SK-N-DZ (cell line): ENCODE results near the gene MOK. TPM values are rescaled to one million over a fixed set of nuclear protein-coding genes. Genes with fewer than 3 reads are reported as not detected.
"Not testable (repeated sequence)": the region's sequence is repeated elsewhere in the genome, so short reads cannot be mapped to it uniquely, and the experiment has no call there.

Experiments
- DNase-seq: peaks from one replicate; pipeline ENCODE4 v3.0.0-alpha.2; 2015; ENCODE audit warnings: low spot score
- polyA plus RNA-seq, 2 experiments: library from polyadenylated mRNA; depleted of rRNA; stranded (reverse); fragments of >200 nt; gene quantifications; 2 replicates each; pipeline ENCODE4 v1.2.3, GENCODE V29; 2014

Gene MOK
- 3.5 and 3.7 TPM in 2 replicates for polyA plus RNA-seq (2014; cell fraction: cytosol; rRNA removed)
- polyA plus RNA-seq (2014; cell fraction: nucleus; rRNA removed): 11.7 and 14.2 TPM in 2 replicates

DNA sequence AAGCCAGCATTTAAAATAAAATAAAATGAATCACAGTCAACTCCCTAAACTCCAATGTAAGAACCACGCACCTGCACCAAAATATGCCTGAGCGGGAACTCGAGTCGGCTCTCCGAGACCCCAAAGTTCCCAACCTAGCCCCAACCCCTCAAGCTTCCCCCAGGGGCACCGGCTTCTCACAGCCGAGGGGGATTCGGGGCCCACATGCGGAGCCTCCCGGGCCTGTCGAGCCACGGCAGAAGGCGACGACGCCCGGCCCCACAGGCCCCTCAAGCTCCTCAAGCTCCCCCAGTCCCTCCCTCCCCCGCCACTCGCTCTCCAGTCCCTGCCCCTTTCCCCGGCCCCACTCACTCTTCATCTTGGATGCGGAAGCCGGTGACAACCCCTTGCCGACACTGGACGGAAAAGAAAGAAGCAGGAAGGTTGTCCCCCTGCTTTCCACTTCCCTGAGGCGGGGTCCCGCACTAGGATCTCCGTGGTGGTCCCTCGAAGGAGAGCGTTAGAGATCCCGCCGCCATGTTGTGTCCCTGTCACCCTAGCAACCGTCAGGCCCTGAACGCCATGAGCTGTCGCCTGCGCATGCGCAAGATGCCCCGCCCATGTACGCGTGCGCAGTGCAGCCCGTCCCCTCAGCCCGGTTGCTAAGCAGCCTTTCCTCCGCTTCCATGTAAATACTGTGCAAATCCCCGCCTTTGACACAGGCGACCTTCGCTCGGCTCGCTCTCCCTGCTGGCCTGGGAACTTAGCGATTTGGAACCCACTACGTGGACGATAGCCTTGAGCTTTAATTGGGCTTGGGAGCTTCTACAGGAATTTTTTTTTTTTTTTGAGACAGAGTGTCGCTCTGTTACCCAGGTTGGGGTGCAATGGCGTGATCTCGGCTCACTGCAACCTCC, at the start of gene MOK:
Gene MOK (minus strand): TSS at position 554 of the 896 bp plus-strand sequence. CDS start 196 bp downstream, at position 358.
- DNase-seq: peak; percentile 89

GRCh38 chr14:102353126-102353619, 48.2 kb upstream of the MOK start:
- DNase-seq: no peak

- no peak for DNase-seq
Observed at GRCh38 chr14:102352213-102352612, 47.2 kb upstream of the MOK start.

DNA sequence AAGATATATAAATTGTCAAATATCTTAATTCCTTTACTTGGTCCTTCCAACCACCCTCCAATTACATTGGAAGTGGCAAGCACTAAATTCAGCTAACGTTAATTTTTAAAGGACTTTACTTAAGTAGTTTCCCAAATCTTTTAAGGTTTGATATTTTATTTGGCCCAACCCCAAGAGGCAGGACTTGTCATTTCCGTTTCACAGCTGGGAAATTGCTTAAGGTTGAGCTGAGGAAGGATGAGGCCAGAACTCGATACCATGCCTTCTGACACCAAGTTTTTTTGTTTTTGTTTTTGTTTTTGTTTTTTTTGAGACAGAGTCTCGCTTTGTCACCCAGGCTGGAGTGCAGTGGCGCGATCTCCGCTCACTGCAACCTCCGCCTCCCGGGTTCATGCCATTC, 46.6 kb upstream of the MOK start:
- DNase-seq: not testable (repeated sequence)

- no peak for DNase-seq
Observed at GRCh38 chr14:102351023-102351422, 46.1 kb upstream of the MOK start.

GRCh38 chr14:102348376-102348775, 43.4 kb upstream of the MOK start:
- DNase-seq: no peak

DNA sequence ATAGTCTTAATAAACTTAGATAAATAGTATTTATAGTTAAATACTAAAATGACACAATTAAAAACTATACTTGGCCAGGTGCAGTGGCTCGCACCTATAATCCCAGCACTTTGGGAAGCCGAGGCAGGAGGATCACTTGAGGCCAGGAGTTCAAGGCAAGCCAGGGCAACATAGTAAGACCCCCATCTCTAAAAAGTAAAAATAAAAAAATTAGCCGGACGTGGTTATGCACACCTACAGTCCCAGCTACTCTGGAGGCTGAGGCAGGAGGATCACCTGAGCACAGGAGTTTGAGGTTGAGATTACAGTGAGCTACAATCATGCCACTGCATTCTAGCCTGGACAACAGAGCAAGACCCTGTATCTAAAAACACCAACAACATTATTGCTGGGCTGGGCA, 41.7 kb upstream of the MOK start:
- DNase-seq: no peak

DNA sequence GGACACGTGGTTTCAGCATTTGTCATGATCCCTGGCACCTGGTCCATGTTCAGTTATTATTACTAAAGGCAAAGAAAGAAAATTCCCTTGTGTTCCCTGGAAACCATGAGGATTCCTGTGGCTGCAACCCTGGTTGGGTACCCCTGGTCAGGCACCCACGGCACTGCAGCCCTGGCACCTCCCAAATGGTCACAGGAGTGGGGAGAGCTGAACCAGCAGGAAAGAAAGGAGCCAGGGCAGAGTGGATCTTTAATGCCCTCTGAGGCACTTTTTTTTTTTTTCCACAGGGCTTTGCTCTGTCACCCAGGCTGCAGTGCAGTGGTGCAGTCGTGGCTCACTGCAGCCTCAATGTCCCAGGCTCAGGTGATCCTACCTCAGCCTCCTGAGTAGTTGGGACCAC, 40.3 kb upstream of the MOK start:
- DNase-seq: no peak

- DNase-seq: no peak
Observed at GRCh38 chr14:102344485-102344884, 39.5 kb upstream of the MOK start.

- DNase-seq: no peak
Observed at GRCh38 chr14:102344084-102344483, 39.1 kb upstream of the MOK start.

- DNase-seq: no peak
Observed at GRCh38 chr14:102342238-102342637, 37.3 kb upstream of the MOK start.

GRCh38 chr14:102341566-102341965, 36.6 kb upstream of the MOK start:
- DNase-seq: no peak

- no peak for DNase-seq
Observed at GRCh38 chr14:102338724-102339123, 33.8 kb upstream of the MOK start.

- no peak for DNase-seq
Observed at GRCh38 chr14:102335163-102335562, 30.2 kb upstream of the MOK start.

DNA sequence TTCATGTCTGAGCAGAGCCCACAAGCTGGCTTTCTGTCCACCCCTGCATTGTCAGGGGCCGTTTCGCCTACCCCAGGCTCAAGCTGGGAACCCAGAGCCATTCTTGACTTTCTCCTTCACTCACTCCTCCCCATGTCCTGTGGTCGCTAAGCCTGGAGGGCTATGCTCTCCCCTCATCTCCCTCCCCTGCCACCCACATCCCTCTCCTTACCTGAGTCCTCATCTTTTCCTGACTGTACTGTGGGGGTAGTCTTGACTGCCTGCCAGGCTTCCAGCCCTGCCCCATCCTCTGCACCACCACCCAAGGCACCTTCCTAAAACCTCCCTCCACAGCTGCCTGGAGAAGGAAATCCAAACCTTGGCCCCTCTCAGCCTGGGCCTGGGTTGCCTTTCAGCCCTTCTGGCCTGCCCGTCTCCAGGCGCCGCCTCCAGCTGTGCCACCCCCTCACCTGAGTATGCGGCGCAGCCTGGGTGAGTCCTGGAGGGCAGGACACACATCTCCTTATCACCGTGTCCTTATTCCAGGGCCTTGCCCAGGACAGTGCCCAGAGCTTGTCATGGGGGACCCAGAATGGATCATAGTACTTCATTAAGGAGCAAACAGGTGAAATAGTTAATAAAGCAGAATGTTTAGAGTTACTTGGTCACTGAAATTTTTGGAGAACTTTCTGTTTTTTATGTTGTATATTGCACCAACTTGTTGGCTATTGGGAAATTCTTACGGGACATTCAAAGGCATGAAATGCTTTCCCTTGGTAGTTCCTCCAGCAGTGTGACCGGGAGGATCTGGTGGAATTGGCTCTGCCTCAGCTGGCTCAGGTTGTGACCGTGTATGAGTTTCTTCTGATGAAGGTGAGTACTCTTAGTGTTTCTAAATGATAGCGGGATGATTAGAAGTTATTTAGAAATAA, 29.1 kb upstream of the MOK start:
- DNase-seq: no peak

- no peak for DNase-seq
Observed at GRCh38 chr14:102333390-102333789, 28.4 kb upstream of the MOK start.

DNA sequence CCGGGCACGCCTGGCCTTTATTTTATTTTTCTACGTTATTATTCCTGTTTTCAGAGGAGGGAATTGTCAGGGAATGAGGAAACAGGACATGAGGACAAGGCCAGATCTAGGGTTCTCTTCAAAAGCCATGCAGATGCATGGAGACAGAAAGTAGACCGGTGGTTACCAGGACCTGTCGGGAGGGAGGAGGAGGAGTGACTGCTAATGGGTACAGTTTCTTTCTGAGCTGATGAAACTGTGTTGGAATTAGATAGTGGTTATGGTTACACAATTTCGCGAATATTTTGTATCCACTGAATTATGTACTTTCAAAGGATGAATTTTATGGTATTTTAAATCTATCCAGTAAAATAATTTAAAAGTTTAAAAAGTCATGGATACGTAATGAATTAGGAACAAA, 25.8 kb upstream of the MOK start:
- no peak for DNase-seq

DNA sequence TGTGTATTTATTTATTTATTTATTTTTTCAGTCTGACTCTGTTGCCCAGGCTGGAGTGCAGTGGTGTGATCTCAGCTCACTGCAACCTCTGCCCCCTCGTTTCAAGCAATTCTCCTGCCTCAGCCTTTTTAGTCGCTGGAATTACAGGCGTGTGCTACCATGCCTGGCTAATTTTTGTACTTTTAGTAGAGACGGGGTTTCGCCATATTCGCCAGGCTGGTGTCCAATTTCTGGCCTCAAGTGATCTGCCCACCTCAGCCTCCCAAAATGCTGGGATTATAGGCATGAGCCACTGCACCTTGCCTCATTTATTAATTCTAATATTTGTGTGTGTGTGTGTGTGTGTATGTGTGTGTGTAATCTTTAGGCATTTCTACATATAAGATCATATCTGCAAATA, 24.4 kb upstream of the MOK start:
- not testable (repeated sequence) for DNase-seq

DNA sequence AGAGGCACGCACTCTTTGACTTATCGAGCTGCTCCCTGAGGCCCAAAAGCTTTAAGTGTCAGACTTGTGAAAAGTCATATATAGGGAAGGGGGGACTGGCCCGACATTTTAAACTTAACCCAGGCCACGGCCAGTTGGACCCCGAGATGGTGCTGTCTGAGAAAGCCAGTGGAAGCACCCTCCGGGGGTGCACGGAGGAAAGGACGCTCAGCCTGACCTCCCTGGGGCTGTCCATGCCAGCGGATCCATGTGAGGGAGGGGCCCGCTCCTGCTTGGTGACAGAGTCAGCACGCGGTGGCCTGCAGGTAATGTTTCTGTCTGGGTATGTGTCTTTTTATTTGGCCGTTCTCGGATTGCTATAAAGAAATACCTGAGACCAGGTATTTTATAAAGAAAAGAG, 21.6 kb upstream of the MOK start:
- DNase-seq: no peak

- no peak for DNase-seq
Observed at GRCh38 chr14:102325791-102326345, 20.9 kb upstream of the MOK start.

- no peak for DNase-seq
Observed at GRCh38 chr14:102323102-102323501, 18.1 kb upstream of the MOK start.
